ENCODE data around the gene KDM4F. TPM values are rescaled to one million over a fixed set of nuclear protein-coding genes. Genes with fewer than 3 reads are reported as not detected.
A peak's percentile ranks its signal among the peaks of the same experiment; 100 is the strongest.

KDM4F gene
- total RNA-seq, 1 donor from 2014 or later: not detected

GRCh38 chr11:95067039-95067840, 18.0 kb downstream of the KDM4F start:
- Histone ChIP-seq H3K27ac (peak overlapping the region; percentile 96), H3K27me3 (no peaks in the 10 kb centered on the region), H3K4me1 (peaks cover 22% of the 10 kb centered on the region), H3K9me3 (no peaks in the 10 kb centered on the region), H3K36me3 (no peaks in the 10 kb centered on the region), H3K4me3 (peak overlapping the region; percentile 80)
- DNase-seq (peak; percentile 92), ATAC-seq (peak; percentile 90)
- intact Hi-C loops (cut with DNase I): no loop called here
- TF ChIP-seq CTCF (IDR thresholded peaks at IDR 0.05): peak; percentile 68

DNA sequence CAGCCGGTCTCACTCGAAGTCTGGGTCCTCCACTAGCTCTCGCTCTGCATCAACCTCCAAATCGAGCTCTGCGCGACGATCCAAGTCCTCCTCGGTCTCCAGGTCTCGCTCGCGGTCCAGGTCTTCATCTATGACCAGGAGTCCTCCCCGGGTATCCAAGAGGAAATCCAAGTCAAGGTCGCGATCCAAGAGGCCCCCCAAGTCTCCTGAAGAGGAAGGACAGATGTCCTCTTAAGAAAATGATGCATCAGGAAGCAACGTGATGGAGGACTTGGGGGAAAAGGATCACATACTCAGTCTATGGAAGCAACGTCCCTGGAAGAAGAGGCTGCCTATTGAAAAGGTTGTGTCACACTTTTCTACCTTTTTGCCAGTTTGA, 18.6 kb downstream of the KDM4F start:
- no peak for DNase-seq
- no peak for ATAC-seq
- Histone ChIP-seq H3K4me1 (peaks cover 22% of the 10 kb centered on the region), H3K4me3 (peak overlapping the region; percentile 80), H3K9me3 (no peaks in the 10 kb centered on the region), H3K36me3 (no peaks in the 10 kb centered on the region), H3K27me3 (no peaks in the 10 kb centered on the region), H3K27ac (peak overlapping the region; percentile 96)
- no peak for TF ChIP-seq CTCF (IDR thresholded peaks at IDR 0.05)
- intact Hi-C loops (cut with DNase I): no loop called here

GRCh38 chr11:95068549-95068948, 19.3 kb downstream of the KDM4F start:
- intact Hi-C loops (cut with DNase I): no loop called here
- ATAC-seq (peak; percentile 85), DNase-seq (peak; percentile 76)
- Histone ChIP-seq H3K4me1 (peaks cover 22% of the 10 kb centered on the region), H3K27me3 (no peaks in the 10 kb centered on the region), H3K4me3 (peak overlapping the region; percentile 80), H3K27ac (peak overlapping the region; percentile 96), H3K36me3 (no peaks in the 10 kb centered on the region), H3K9me3 (no peaks in the 10 kb centered on the region)
- TF ChIP-seq CTCF (IDR thresholded peaks at IDR 0.05): no peak

- ATAC-seq: no peak
- intact Hi-C loops (cut with DNase I): loop anchor here (10.0 kb wide), 1 partner anchor 74 kb away; no protein-coding TSS in a partner anchor
- no peak overlapping the region for H3K4me3 ChIP-seq
Measured at GRCh38 chr11:95070471-95070870, 21.2 kb downstream of the KDM4F start.

GRCh38 chr11:95072948-95073347, 23.7 kb downstream of the KDM4F start:
- no peaks in the 10 kb centered on the region for H3K36me3 ChIP-seq
- H3K27ac ChIP-seq: no peak overlapping the region
- intact Hi-C loops (cut with DNase I): loop anchor here (10.0 kb wide), 1 partner anchor 72 kb away; no protein-coding TSS in a partner anchor
- H3K4me1 ChIP-seq: peaks cover 48% of the 10 kb centered on the region
- H3K9me3 ChIP-seq: no peaks in the 10 kb centered on the region
- no peak for TF ChIP-seq CTCF (IDR thresholded peaks at IDR 0.05)
- ATAC-seq (no peak), DNase-seq (no peak)
- no peak overlapping the region for H3K4me3 ChIP-seq
- no peaks in the 10 kb centered on the region for H3K27me3 ChIP-seq

More at GRCh38 chr11:95070471-95070870, 21.2 kb downstream of the KDM4F start:
- Histone ChIP-seq H3K9me3 (no peaks in the 10 kb centered on the region), H3K4me1 (peaks cover 33% of the 10 kb centered on the region), H3K27ac (no peak overlapping the region), H3K36me3 (no peaks in the 10 kb centered on the region), H3K27me3 (no peaks in the 10 kb centered on the region)
- no peak for TF ChIP-seq CTCF (IDR thresholded peaks at IDR 0.05)
- DNase-seq: no peak

Data from upper lobe of right lung (tissue), 1 donor.